ENCODE results near the gene MSH3.

Gene MSH3

DNA sequence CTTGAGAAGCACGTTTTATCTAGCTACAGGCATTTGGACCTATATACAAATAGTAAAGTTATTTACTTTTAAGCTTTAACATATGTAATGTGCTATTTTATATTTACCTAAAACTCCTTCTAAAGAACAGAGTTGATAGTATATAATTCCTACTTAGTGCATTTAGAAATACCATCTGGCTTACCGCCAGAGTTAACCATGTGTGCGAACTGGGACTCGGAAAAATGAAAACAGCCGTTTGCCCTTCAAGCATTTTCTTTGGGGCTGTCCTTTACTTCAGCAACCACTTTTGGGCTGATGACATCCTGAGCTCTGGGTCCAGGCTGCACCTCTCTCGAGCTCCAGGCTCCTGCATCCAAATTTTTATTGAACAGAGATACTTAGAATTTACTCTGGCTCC lies 22.3 kb downstream of the MSH3 start:
- TF ChIP-seq GATA2 (IDR thresholded peaks at IDR 0.05; ENCODE audit: low read depth, low read length) (no peak; the same call in 1 of the 2 replicates), GATA3 (IDR thresholded peaks at IDR 0.05; ENCODE audit: low read depth, low read length) (no peak)

DNA sequence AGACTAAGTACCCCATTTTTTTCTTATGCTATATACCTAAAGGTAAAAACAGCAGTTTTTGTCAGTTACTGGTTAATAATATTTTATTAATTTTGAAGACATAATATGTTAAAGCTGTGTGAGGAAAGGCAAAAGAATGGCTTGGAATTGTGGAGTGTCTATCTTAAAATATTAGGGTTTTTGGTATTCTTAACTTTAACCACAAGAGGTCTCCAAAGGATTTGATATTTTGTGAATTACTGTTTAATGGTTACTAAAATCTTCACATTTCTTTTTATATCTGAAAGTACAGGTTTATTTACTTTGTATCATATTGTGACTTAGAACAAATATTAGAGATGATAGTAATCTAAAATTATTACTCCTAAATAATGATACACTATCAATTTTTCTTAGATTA lies 32.3 kb downstream of the MSH3 start:
- TF ChIP-seq GATA3 (IDR thresholded peaks at IDR 0.05; ENCODE audit: low read depth, low read length) (no peak), GATA2 (IDR thresholded peaks at IDR 0.05; ENCODE audit: low read depth, low read length) (no peak)

DNA sequence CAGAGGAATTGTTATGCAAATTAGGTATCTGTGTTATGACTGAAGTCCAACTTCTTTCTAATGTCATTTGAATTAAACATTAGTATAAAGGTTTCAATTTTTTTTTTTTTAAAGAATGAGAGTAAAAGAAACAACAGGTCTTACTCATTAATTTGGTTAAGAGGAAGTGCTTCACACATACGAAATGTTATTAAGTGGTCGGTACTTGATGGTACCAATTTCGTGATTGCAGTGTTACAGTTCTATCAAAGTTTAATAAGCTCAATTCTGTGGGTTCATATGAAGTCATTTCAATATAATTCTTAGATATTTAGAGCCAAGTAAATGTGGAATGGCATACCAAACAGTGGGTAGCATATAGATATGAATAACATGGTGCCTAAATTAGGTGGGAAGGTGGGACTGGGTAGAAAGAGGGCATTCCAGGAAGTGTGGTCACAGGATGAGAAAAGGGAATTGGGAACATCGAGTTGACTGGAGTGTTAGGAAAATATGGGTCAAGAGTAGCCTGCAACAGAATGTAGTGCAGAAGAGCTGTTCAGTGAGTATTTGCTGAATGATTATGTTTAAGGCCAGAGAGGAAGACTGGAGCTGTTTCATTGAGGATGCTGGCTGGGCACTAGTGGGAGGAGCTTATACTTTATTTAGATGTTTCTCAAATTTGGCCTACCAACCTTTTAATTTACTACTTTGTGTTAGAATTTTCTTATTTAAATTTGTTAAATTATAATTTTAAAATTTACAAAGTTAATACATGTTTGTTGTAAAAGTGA lies 34.4 kb downstream of the MSH3 start:
- no peak for TF ChIP-seq GATA3 (IDR thresholded peaks at IDR 0.05; ENCODE audit: low read depth, low read length)
- TF ChIP-seq GATA2 (IDR thresholded peaks at IDR 0.05; ENCODE audit: low read depth, low read length): no peak

GRCh38 chr5:80689627-80690026 lies 35.2 kb downstream of the MSH3 start:
- TF ChIP-seq GATA2 (IDR thresholded peaks at IDR 0.05; ENCODE audit: low read depth, low read length) (no peak), GATA3 (IDR thresholded peaks at IDR 0.05; ENCODE audit: low read depth, low read length) (no peak)

- TF ChIP-seq GATA3 (IDR thresholded peaks at IDR 0.05; ENCODE audit: low read depth, low read length): no peak
Observed at GRCh38 chr5:80695666-80696065, 41.2 kb downstream of the MSH3 start.

DNA sequence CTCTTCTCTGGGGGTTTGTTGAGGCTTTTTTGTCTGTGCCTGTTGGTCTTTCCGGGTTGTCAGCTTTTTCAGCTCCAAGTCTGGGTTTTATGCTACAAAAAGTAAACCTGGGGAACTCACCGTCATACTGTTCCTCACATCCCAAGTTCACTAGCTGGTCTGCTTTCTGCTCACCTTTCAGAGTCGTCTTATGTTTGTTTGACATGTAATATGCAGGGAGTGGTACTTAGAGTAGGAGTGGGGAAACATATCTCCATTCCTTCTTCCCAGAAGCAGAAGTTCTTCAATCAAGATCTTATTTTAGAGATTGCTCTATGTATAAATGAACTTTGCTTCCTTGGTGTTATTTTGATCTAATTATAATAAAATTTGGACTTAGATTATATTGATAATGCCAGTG lies 42.0 kb downstream of the MSH3 start:
- TF ChIP-seq GATA3 (IDR thresholded peaks at IDR 0.05; ENCODE audit: low read depth, low read length) (no peak), GATA2 (IDR thresholded peaks at IDR 0.05; ENCODE audit: low read depth, low read length) (no peak)

DNA sequence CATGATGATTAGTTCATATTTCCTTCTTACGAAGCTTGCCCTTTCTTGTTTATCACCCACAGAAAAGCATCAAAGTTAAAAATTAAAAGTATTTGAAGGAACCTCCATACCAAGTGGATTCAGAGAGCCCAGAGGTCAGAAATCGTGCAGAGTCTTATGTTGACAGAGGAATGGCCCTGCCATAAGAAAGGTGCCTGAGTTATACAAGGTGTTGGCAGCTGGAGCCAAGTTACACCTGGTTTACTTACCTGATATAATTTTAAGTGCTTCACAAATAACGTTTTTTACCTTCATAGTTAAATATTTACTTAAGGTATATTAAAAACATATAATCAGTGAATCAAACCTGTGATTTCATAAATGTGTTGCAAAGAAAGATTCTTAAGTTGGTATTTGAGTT lies 42.6 kb downstream of the MSH3 start:
- TF ChIP-seq GATA3 (IDR thresholded peaks at IDR 0.05; ENCODE audit: low read depth, low read length) (no peak), GATA2 (IDR thresholded peaks at IDR 0.05; ENCODE audit: low read depth, low read length) (no peak)

DNA sequence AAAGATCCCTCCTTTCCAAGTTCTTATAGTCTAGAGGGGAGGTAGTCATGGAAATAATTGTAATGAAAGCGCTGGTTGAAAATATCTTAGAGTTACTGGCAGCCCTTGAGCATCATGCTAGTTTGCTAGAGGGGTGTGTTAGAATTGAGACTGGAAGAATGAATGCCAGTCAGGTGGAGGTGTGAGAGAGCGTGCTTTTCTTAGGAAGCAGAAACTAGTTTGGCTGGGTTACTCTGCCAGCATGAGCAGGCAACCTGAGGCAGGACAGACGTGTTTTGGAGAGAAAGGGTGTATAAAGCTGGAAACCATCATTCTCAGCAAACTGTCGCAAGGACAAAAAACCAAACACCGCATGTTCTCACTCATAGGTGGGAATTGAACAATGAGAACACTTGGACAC lies 43.9 kb downstream of the MSH3 start:
- TF ChIP-seq GATA3 (IDR thresholded peaks at IDR 0.05; ENCODE audit: low read depth, low read length): no peak
- TF ChIP-seq GATA2 (IDR thresholded peaks at IDR 0.05; ENCODE audit: low read depth, low read length): no peak

DNA sequence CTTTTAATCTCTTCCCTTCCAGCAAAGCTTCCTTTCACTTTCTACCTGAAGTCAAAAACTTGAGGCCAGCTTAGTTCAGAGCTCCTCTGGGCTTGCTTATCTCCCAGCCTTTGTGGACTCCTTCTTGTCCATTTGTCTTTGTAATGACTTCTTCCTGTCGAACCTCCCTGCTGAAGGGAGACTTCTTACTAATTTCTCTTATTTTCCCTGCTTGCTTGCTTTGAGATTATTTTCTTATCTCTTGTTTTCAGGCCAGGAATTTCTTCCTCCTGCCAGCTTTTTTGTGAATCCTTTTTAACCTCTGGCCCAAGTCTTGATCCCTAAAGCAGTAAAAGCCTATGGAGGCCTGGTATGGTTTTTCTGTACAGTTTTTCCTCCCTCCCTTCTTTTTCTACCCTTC lies 47.1 kb downstream of the MSH3 start:
- TF ChIP-seq GATA2 (IDR thresholded peaks at IDR 0.05; ENCODE audit: low read depth, low read length): no peak
- no peak for TF ChIP-seq GATA3 (IDR thresholded peaks at IDR 0.05; ENCODE audit: low read depth, low read length)

GRCh38 chr5:80703291-80703690 lies 48.8 kb downstream of the MSH3 start:
- TF ChIP-seq GATA3 (IDR thresholded peaks at IDR 0.05; ENCODE audit: low read depth, low read length): no peak
- TF ChIP-seq GATA2 (IDR thresholded peaks at IDR 0.05; ENCODE audit: low read depth, low read length): no peak

DNA sequence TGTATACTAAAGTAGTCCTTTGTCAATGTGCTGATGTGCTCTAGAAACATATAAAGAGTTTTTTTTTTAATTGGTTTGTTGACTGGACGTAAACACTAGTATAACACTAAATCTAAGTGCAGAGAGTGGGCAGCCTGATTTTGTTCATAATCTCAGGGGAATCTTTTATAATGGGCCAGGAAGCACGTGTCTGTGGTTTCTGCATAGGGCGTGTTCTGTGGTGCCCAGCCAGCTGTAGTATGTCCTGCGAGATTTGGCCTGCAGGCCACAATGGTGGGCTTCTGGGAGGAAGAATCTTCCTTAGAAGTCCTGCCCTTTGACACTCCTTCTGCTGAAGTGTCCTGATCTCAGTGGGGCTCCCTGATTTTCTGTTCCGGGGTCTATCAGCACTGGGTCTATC lies 49.3 kb downstream of the MSH3 start:
- TF ChIP-seq GATA2 (IDR thresholded peaks at IDR 0.05; ENCODE audit: low read depth, low read length): no peak
- TF ChIP-seq GATA3 (IDR thresholded peaks at IDR 0.05; ENCODE audit: low read depth, low read length): no peak

DNA sequence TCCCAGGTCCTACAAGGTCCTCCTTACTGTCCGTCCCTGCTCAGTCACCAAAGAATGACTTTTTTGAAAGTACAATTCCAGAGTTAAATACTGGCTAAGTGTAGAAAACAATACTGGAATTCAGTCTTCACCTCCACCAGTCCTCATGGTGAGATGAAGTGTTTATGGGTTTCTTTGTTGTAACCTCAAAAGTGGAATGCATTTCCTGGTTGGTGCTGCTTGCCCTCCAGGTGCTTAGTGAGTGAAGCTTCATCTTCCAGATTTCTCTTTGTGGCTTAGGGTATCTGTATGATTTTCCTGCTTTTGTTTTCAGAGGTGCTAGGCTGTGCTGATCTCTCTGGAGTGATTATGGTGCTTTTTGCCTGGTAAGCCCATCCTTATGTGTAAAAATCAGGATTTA lies 49.8 kb downstream of the MSH3 start:
- no peak for TF ChIP-seq GATA3 (IDR thresholded peaks at IDR 0.05; ENCODE audit: low read depth, low read length)
- no peak for TF ChIP-seq GATA2 (IDR thresholded peaks at IDR 0.05; ENCODE audit: low read depth, low read length)

- TF ChIP-seq GATA2 (IDR thresholded peaks at IDR 0.05; ENCODE audit: low read depth, low read length) (no peak), GATA3 (IDR thresholded peaks at IDR 0.05; ENCODE audit: low read depth, low read length) (no peak)
Observed at GRCh38 chr5:80705216-80705769, 50.8 kb downstream of the MSH3 start.

GRCh38 chr5:80705801-80706200 lies 51.3 kb downstream of the MSH3 start:
- no peak for TF ChIP-seq GATA2 (IDR thresholded peaks at IDR 0.05; ENCODE audit: low read depth, low read length)
- TF ChIP-seq GATA3 (IDR thresholded peaks at IDR 0.05; ENCODE audit: low read depth, low read length): no peak

DNA sequence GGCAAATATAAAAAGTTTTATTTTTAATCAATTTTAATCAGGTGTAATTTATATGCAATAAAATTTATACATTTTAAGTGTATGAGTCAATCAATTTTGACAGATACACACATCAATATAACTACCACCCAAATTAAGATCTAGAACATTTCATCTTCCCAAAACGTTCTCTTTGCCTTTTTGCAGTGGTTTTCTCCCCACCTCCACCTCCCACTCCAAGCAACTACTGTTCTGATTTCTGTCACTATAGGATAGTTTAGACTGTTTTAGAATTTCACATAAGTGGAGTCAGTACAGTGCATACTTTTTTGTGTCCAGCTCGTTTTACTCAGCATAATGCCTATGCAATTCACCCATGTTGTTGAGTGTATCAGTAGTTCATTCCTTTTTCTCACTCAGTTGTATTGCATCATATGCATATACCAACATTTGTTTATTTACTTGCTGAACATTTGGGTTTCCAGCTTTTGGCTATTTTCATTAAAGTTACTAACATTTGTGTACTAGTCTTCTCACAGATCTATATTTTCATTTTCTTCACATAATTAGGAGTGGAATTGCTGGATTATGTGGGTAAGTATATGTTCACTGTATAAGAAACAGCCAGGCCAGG lies 52.5 kb downstream of the MSH3 start:
- no peak for TF ChIP-seq GATA2 (IDR thresholded peaks at IDR 0.05; ENCODE audit: low read depth, low read length)
- TF ChIP-seq GATA3 (IDR thresholded peaks at IDR 0.05; ENCODE audit: low read depth, low read length): no peak
